Measurements from ENCODE around the gene DTX2.

- TF ChIP-seq, protein P1, sequence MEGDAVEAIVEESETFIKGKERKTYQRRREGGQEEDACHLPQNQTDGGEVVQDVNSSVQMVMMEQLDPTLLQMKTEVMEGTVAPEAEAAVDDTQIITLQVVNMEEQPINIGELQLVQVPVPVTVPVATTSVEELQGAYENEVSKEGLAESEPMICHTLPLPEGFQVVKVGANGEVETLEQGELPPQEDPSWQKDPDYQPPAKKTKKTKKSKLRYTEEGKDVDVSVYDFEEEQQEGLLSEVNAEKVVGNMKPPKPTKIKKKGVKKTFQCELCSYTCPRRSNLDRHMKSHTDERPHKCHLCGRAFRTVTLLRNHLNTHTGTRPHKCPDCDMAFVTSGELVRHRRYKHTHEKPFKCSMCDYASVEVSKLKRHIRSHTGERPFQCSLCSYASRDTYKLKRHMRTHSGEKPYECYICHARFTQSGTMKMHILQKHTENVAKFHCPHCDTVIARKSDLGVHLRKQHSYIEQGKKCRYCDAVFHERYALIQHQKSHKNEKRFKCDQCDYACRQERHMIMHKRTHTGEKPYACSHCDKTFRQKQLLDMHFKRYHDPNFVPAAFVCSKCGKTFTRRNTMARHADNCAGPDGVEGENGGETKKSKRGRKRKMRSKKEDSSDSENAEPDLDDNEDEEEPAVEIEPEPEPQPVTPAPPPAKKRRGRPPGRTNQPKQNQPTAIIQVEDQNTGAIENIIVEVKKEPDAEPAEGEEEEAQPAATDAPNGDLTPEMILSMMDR (IDR thresholded peaks at IDR 0.05 in 4 of 5, conservative IDR thresholded peaks at IDR 0.05 in 1 of 5): no peak
- TF ChIP-seq POLR2A (IDR thresholded peaks at IDR 0.05): no peak
Observed at GRCh38 chr7:76507723-76508406, 46.4 kb downstream of the DTX2 start.
